Right lobe of liver (tissue), 6 donors: Measurements from ENCODE around the gene NR2F1-AS1. TPM values are rescaled to one million over a fixed set of nuclear protein-coding genes. Genes with fewer than 3 reads are reported as not detected.

Experiments
- ATAC-seq, 4 donors: fragments of 200-7000 bp; cut with Tn5 transposase; one replicate each; pipeline ENCODE4 v1.9.1; 2020; ENCODE audit warnings: mild to moderate bottlenecking in 4 of 4, moderate library complexity in 4 of 4
- DNase-seq, 3 donors: peaks; one replicate each; pipeline ENCODE4 v3.0.0-alpha.2; 2020
- H3K27ac ChIP-seq, 3 donors: fragments of 200-600 bp; one replicate each; pipeline ENCODE4 v1.8.0; 2022
- H3K27me3 ChIP-seq, 2 donors: fragments of 200-600 bp; one replicate each; pipeline ENCODE4 v1.8.0; 2022
- H3K36me3 ChIP-seq, 4 donors: fragments of 200-600 bp; sonication (generic) in 1 of 4; one replicate each; pipeline versions ENCODE4 v1.5.1 to v1.8.0; 2017 to 2022; ENCODE audit warnings: control low read depth in 1 of 4
- H3K4me1 ChIP-seq, 4 donors: fragments of 200-600 bp; sonication (generic) in 1 of 4; one replicate each; pipeline versions ENCODE4 v1.5.1 to v1.8.0; 2017 to 2022; ENCODE audit warnings: control low read depth in 1 of 4
- H3K4me3 ChIP-seq, 3 donors: fragments of 200-600 bp; one replicate each; pipeline ENCODE4 v1.8.0; 2022
- H3K9me3 ChIP-seq, 4 donors: fragments of 200-600 bp; sonication (generic) in 1 of 4; one replicate each; pipeline versions ENCODE4 v1.5.1 to v1.8.0; 2017 to 2022; ENCODE audit warnings: control low read depth in 1 of 4
- POLR2A ChIP-seq: fragments of 450-650 bp; IDR thresholded peaks from one replicate; pipeline ENCODE4 v1.6.1; 2017; ENCODE audit warnings: antibody characterized with exemption, mild to moderate bottlenecking
- WGBS: methylation state at CpG from one replicate; pipeline ENCODE4 v1.1.6; 2018; ENCODE audit warnings: low coverage, low lambda C conversion rate; ENCODE audit not compliant: insufficient coverage; ENCODE audit errors: missing lambda C conversion rate; 5-methylcytosine and 5-hydroxymethylcytosine counted together
- intact Hi-C, 2 donors: fragments of 100-400 bp; cut with DNase I; formaldehyde crosslinking; loops; one replicate each; pipeline versions ENCODE4 v1.11.2 to v1.14.1; 2022
- total RNA-seq, 6 experiments: library from RNA; depleted of rRNA in 2 of 6; stranded (reverse); fragments of >200 nt in 2 of 6; fragmentation: NEBNext Ultra II Directional in 3 of 6; extraction: Animal tissue kit (Norgen Biotek cat#: 25700) in 3 of 6; gene quantifications; one replicate each; pipeline versions ENCODE4 v1.1.0 to v1.2.4, GENCODE V29; 2016 to 2023
- TF ChIP-seq, protein P1 (sequence below), 4 donors: fragments of 200-600 bp in 3 of 4; fragments of 450-650 bp in 1 of 4; IDR thresholded peaks; one replicate each; pipeline versions ENCODE4 v1.5.1 to v1.8.0; 2016 to 2022; ENCODE audit warnings: antibody characterized with exemption in 4 of 4, mild to moderate bottlenecking in 2 of 4
- donor health status: DM: no; HTN: yes; CAD: no.
- donor health status: DM: no; HTN: no; CAD: no.
- donor health status: DM: no; HTN: no; CAD: no.
- donor health status: DM: no; HTN: yes; CAD: no.
- donor health status: DM: no; HTN: yes; CAD: no.

Gene NR2F1-AS1
- total RNA-seq, 6 experiments from 2014 or later: 1.2 to 3.8 (median 2.3) TPM

DNA sequence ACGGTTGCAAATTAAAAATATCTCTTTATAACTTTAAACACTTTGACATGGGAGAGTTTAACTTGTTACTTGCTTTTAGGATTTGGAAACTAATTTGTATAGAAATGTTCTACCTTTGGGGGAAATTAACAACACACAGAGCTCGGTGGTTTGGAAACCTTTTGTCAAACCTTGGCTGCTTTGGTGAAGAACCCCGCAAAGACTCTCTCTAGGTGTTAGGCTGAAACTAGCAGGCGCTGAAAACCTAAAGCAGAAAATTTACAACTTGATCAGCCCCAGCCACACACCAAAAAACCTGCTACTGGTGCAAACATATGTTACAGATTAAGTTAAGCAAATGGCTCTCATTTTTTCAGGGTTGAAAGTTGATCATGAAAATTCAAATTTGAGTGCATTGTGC, 27.8 kb upstream of the NR2F1-AS1 start:
- H3K27ac ChIP-seq: no peak overlapping the region
- no peaks in the 10 kb centered on the region for H3K4me1 ChIP-seq
- H3K36me3 ChIP-seq: no peaks in the 10 kb centered on the region
- H3K4me3 ChIP-seq: no peak overlapping the region
- DNase-seq (no peak), ATAC-seq (no peak)
- intact Hi-C loops: no loop called here
- 15% methylated on average over 4 of the region's 4 CpGs for WGBS
- TF ChIP-seq, protein P1, sequence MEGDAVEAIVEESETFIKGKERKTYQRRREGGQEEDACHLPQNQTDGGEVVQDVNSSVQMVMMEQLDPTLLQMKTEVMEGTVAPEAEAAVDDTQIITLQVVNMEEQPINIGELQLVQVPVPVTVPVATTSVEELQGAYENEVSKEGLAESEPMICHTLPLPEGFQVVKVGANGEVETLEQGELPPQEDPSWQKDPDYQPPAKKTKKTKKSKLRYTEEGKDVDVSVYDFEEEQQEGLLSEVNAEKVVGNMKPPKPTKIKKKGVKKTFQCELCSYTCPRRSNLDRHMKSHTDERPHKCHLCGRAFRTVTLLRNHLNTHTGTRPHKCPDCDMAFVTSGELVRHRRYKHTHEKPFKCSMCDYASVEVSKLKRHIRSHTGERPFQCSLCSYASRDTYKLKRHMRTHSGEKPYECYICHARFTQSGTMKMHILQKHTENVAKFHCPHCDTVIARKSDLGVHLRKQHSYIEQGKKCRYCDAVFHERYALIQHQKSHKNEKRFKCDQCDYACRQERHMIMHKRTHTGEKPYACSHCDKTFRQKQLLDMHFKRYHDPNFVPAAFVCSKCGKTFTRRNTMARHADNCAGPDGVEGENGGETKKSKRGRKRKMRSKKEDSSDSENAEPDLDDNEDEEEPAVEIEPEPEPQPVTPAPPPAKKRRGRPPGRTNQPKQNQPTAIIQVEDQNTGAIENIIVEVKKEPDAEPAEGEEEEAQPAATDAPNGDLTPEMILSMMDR (IDR thresholded peaks at IDR 0.05): no peak
- TF ChIP-seq POLR2A: no peak
- H3K27me3 ChIP-seq: peaks cover 0 to 52% of the 10 kb centered on the region in 2 donors
- no peaks in the 10 kb centered on the region for H3K9me3 ChIP-seq

DNA sequence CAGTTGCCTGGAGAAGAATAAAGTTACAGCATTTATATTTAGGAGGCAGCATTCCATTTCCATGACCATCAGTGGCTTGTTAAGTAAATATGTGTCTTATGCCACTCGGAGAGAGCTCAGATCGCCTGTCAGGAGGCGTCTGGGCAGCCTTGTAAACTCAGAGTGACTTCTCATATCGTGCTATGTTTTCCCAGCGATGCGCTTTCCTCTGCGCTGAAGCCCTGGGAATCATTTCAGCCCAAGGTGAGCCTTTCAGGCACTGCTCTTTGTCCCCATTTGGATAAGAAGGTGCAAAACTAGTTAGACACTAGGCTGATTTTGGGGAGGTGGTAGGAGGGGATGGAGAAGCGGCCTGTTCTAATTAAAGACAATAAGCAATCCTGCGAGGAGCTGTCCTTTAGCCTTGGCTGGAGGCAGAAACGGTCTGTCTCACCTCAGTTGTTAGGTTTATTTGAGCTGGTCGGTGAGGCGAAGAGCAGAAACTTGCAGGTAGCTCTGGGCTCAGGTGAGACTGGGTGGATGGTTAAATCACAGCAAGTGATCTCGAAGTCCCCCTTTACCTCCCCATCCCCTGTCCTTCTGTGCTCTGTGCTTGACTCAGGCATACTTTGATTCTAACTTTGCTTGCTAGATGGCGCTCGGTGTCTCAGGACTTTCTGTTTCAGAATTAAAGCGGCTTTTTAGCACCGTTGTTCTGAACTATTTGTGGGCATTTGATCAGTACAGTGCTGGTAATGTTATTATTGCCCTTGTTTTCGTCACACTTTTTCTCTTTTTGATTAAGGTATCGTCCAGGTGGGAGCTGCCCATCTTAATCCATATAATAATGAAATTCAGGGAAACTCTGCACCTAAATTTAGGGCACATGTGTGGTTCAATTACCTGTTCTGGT, 26.6 kb upstream of the NR2F1-AS1 start:
- peaks cover 7 to 47% of the 10 kb centered on the region in 2 donors for H3K27me3 ChIP-seq
- intact Hi-C loops: no loop called here
- 19% methylated on average over 19 of the region's 19 CpGs for WGBS

DNA sequence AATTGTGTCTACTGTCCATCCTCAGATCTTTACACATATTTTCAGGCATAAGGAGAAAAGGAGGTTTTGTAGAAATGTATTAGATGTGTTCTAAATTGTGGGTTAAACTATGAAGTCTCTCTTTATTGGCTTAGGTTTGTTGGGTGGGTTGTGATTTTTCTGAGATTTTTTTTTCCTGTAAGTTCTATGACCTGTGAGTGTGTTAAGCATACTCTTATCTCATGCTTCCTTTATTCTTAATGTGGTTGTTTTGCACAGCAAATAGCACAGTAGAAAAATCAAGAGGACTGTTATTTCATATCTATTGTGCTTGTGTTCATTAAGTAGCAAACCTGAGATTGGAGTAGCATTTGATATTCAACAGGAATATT, 25.3 kb upstream of the NR2F1-AS1 start:
- no peaks in the 10 kb centered on the region for H3K4me1 ChIP-seq
- no peaks in the 10 kb centered on the region for H3K9me3 ChIP-seq
- ATAC-seq (no peak), DNase-seq (no peak)
- H3K27me3 ChIP-seq: peaks cover 7 to 41% of the 10 kb centered on the region in 2 donors
- no peak for TF ChIP-seq POLR2A
- TF ChIP-seq, protein P1 (IDR thresholded peaks at IDR 0.05): no peak
- H3K36me3 ChIP-seq: no peaks in the 10 kb centered on the region
- H3K27ac ChIP-seq: no peak overlapping the region
- intact Hi-C loops: no loop called here
- H3K4me3 ChIP-seq: no peak overlapping the region

More for the DNA sequence above, 26.6 kb upstream of the NR2F1-AS1 start:
- TF ChIP-seq, protein P1 (IDR thresholded peaks at IDR 0.05): peak in 3 of 4 donors; percentile 44 to 53 (median 51)
- TF ChIP-seq POLR2A: no peak
- H3K4me1 ChIP-seq: no peaks in the 10 kb centered on the region
- peak in 1 of 3 donors; percentile 14 for DNase-seq
- H3K4me3 ChIP-seq: no peak overlapping the region
- H3K9me3 ChIP-seq: no peaks in the 10 kb centered on the region
- H3K27ac ChIP-seq: no peak overlapping the region
- no peaks in the 10 kb centered on the region for H3K36me3 ChIP-seq
- peak; percentile 85 to 93 (median 90) for ATAC-seq

DNA sequence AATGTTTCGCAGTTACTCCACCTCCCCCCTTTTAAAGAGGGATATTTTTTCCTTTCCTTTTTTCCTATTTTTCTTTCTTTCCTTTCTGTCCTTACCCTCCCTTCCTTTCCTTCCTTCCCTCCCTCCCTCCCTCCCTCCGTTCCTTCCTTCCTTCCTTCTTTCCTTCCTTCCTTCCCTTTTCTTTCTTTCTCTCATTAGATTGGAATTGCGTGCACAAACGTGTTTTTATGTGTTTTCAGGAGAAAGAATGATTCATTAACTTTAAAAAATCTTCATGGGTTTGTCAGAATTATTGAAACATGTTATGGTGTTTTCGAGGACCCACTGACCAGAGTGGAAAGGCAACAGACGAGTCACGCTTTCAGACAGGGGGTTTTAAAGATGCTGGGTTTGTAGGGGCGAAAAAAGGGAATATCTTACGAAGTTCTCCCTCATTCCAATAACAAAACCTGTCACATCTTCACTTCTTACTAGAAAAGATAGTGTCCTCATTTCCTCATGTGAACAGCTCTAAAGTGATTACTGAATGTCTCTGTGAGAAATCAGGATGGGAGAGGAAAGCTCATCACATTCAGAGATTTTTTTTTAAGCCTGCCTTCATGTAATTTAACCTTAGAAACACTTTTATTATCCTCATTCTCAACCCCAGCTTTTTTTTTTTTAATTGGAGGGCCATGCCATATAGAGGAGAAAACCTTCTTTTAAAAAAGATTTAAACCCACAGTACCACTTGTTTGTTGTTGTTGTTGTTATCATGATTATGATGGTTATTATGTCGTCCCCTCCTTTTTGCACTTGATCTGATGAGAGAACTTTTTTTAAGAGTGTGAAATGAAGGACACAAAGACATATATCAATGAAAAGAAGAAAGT, 23.9 kb upstream of the NR2F1-AS1 start:
- no peak for ATAC-seq
- Histone ChIP-seq H3K9me3 (no peaks in the 10 kb centered on the region), H3K27ac (no peak overlapping the region), H3K4me3 (no peak overlapping the region), H3K27me3 (peaks cover 7 to 30% of the 10 kb centered on the region in 2 donors), H3K4me1 (no peaks in the 10 kb centered on the region), H3K36me3 (no peaks in the 10 kb centered on the region)
- DNase-seq: no peak
- intact Hi-C loops: no loop called here
- 35% methylated on average over 10 of the region's 10 CpGs for WGBS
- TF ChIP-seq, protein P1 (IDR thresholded peaks at IDR 0.05): no peak
- no peak for TF ChIP-seq POLR2A
